Thyroid gland (tissue), 4 donors: ENCODE data around the gene FAM168A.

Source experiments
- POLR2A ChIP-seq, 2 donors: fragments of 450-650 bp; IDR thresholded peaks; one replicate each; pipeline ENCODE4 v1.6.1; 2017; ENCODE audit warnings: antibody characterized with exemption in 2 of 2, mild to moderate bottlenecking in 2 of 2, moderate library complexity in 1 of 2
- TF ChIP-seq, protein P1 (sequence below), 6 experiments: fragments of 200-600 bp in 3 of 6; fragments of 450-650 bp in 3 of 6; sonication (generic) in 3 of 6; IDR thresholded peaks; one replicate each; pipeline ENCODE4 v1.5.1; 2016 to 2019; ENCODE audit warnings: antibody characterized with exemption in 6 of 6, mild to moderate bottlenecking in 2 of 6, inconsistent platforms in 1 of 6, moderate library complexity in 1 of 6

DNA sequence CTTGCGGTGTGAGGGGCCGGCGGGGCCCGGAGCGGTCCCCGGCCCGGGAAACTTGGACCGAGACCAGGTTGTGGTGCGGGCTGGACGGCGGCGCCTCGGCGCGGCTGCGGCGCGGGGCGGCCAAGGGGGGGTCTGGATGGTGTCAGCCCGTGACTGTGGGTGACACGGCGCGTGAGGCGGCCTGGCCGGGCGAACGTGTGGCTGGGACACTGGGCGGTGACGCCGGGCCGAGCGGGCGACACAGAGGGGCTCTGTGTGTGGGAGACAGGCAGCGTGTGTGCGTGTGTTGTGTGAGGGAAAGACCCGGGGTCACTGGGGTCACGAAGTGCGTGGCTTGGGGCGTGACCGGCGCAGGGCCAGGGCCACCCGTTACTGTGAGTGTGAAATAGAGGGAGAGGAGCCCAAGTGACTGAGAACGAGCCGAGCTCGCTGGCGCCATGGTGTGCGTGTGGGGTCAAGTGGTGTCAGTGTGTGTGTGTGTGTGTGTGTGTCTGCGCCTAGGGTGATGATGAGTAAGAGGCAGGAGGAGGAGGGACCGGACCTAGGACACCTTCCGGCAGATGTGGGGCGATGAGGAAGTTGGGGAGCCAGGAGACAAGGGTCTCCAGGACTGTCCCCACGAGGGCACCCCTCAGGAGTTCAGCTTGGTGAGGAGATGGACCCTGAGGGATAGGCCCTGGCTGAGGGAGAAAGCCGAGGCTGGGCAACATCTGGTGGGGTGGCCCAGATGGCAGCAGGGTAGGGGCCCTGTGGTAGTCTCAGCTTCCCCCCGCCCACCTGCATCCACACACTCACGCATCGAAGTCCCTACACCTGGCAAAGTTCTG is 220.9 kb downstream of the FAM168A start:
- TF ChIP-seq, protein P1, sequence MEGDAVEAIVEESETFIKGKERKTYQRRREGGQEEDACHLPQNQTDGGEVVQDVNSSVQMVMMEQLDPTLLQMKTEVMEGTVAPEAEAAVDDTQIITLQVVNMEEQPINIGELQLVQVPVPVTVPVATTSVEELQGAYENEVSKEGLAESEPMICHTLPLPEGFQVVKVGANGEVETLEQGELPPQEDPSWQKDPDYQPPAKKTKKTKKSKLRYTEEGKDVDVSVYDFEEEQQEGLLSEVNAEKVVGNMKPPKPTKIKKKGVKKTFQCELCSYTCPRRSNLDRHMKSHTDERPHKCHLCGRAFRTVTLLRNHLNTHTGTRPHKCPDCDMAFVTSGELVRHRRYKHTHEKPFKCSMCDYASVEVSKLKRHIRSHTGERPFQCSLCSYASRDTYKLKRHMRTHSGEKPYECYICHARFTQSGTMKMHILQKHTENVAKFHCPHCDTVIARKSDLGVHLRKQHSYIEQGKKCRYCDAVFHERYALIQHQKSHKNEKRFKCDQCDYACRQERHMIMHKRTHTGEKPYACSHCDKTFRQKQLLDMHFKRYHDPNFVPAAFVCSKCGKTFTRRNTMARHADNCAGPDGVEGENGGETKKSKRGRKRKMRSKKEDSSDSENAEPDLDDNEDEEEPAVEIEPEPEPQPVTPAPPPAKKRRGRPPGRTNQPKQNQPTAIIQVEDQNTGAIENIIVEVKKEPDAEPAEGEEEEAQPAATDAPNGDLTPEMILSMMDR (IDR thresholded peaks at IDR 0.05), result no peak
- TF ChIP-seq POLR2A (IDR thresholded peaks at IDR 0.05), result no peak
